Kasumi-1 (cell line): ENCODE results near the gene DIP2A.
"Not testable (repeated sequence)": the region's sequence is repeated elsewhere in the genome, so short reads cannot be mapped to it uniquely, and the experiment has no call there.

Experiments
- DNase-seq, 2 experiments: peaks; one replicate each; lab custom pipeline; 2025; lab: John Stamatoyannopoulos, UW

The DIP2A gene

DNA sequence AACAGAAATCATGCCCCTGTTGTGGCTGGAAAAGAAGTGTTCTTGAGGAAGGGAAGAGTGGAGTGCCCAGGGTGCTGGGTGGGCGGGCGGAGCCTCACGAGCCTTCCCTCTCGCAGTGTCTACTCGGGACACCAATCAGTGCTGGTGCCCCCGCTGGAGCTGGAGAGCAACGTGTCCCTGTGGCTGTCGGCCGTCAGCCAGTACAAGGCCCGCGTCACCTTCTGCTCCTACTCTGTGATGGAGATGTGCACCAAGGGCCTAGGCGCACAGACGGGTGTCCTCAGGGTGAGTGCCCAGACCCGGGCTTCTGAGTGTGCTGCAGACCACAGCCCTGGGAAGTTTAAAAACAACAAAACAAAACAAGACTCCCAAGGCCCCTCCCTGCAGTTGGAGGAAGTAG lies 98.8 kb downstream of the DIP2A start:
- DNase-seq: no peak

- no peak for DNase-seq
Measured at GRCh38 chr21:46557919-46558392, 99.3 kb downstream of the DIP2A start.

- DNase-seq: no peak
Measured at GRCh38 chr21:46559291-46559983, 100.7 kb downstream of the DIP2A start.

- DNase-seq: no peak
Measured at GRCh38 chr21:46560568-46561444, 102.1 kb downstream of the DIP2A start.

GRCh38 chr21:46561445-46562090 lies 102.9 kb downstream of the DIP2A start:
- DNase-seq: no peak

DNA sequence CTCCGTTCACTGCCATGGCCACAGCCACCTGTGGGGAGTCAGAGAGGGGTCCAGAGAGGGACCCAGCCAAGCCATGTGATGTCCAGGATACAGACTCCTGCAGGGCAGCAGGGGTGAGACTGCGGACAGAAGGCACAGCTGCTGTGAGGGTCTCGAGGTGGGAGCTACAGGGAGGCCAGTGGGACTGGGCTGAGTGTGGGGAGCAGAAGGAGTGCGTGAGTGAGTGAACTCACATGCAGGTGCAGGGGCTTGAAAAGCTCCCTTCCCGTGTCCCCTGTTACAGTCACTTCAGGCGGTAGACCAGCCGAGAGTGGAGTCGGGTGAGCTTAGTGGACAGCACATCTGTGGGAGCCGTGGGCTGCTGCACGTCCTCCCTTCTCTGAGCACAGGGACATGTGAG lies 103.8 kb downstream of the DIP2A start:
- DNase-seq: no peak

DNA sequence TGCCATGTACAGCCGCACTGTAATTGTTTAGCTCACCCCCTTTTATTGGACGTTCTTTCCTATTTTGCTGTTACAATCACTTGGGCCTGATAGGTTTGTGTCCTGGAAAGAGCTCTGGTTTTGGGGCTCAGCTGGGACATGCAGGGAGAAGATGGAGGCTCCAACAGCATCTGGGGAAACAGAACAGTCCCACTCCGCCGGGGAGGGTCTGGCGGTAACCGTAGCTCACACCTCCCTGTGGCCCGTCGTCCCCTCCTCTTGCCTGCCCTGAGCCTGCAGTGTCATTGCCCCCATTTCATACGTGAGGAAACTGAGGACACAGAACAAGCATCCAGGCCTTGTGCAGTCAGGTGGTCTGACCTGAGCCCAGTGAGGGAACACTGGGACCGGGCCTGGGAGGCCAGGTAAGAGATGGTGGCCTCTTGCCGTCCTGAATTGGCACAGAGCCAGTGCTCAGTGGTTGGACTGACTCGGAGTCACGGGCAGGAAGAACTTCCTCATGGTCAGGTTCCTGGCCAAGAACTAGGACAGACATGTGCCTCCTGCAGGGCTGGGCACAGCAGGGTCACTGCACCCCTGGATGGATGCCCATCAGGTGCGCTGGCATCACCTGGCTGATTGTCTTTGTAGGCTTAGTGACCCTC lies 104.4 kb downstream of the DIP2A start:
- DNase-seq: no peak

DNA sequence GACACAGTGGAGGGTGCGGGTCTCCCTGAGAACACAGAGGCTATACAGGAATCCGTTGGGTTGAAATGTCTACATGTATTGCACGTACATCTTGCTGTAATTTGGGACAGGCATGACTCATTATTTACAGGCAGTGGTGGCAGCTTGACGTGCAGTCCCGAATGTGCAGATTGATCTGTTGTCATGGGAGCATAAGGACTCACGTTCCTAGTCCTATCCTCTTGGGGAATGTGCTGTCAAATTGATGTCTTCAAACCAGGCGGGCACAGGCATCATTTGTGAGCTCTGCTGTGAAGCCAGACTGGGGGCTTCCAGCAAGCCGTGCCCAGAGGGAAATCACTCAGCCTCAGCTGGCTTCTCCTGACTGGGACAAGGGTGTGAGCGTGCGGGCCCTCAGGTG lies 105.7 kb downstream of the DIP2A start:
- no peak for DNase-seq

- DNase-seq: no peak
Measured at GRCh38 chr21:46567348-46567747, 108.7 kb downstream of the DIP2A start.

DNA sequence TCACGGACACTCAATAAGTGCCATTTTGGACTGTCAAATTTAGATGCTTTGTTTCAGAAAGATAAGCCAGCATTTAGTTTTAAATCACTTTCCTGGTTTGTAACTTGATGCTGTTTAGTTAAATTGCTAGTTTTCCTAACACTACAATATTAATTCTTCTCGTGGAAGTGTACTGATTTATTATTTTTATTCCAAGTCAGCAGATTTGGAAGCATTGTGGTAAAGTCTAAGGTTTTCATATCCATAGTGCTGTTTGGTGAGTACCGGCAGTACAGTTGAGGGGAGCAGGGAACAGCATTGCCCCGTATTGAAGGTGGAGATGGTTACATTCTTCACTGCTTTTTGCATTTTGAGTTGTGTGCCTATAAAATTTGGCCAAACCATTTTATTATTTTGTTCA lies 109.9 kb downstream of the DIP2A start:
- no peak for DNase-seq

DNA sequence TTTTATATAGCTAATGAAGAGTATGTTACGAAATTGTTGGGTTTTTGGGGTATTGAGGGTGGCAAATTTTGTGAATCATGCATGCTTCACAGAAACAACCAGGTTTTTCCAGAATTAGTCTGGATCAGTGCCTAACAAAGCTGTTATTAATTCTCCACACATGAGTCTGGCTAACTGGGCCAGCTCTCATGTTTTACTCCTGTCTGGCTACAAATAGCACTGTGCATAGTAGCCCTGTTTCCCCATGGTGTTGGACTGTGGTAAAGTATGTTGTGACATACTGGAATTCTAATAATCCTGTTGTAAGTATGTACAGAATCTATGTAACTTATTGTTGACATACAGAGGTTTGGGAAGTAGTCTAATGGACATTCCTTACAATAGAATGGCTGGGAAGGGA lies 110.4 kb downstream of the DIP2A start:
- no peak for DNase-seq

- no peak for DNase-seq
Measured at GRCh38 chr21:46570119-46570518, 111.4 kb downstream of the DIP2A start.

GRCh38 chr21:46570631-46571030 lies 111.9 kb downstream of the DIP2A start:
- no peak for DNase-seq

- DNase-seq: no peak
Measured at GRCh38 chr21:46572850-46573249, 114.2 kb downstream of the DIP2A start.

DNA sequence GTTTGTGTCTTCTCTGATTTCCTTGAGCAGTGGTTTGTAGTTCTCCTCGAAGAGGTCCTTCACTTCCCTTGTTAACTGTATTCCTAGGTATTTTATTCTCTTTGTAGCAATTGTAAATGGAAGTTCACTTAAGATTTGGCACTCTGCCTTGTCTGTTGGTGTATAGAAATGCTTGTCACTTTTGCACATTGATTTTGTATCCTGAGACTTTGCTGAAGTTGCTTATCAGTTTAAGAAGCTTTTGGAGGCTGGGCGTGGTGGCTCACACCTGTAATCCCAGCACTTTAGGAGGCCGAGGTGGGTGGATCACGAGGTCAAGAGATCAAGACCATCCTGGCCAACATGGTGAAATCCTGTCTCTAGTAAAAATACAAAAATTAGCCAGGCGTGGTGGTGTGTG lies 119.1 kb downstream of the DIP2A start:
- not testable (repeated sequence) for DNase-seq

DNA sequence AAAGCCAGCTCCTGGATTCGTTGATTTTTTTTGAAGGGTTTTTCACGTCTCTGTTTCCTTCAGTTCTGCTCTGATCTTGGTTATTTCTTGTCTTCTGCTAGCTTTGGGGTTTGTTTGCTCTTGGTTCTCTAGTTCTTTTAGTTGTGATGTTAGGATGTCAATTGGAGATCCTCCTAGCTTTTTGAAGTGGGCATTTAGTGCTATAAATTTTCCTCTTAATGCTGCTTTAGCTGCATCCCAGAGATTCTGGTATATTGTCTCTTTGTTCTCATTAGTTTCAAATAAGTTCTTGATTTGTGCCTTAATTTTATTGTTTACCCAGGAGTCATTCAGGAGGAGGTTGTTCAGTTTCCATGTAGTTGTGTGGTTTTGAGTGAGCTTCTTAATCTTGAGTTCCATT lies 120.7 kb downstream of the DIP2A start:
- not testable (repeated sequence) for DNase-seq

GRCh38 chr21:46581780-46582307 lies 123.2 kb downstream of the DIP2A start:
- DNase-seq: no peak

DNA sequence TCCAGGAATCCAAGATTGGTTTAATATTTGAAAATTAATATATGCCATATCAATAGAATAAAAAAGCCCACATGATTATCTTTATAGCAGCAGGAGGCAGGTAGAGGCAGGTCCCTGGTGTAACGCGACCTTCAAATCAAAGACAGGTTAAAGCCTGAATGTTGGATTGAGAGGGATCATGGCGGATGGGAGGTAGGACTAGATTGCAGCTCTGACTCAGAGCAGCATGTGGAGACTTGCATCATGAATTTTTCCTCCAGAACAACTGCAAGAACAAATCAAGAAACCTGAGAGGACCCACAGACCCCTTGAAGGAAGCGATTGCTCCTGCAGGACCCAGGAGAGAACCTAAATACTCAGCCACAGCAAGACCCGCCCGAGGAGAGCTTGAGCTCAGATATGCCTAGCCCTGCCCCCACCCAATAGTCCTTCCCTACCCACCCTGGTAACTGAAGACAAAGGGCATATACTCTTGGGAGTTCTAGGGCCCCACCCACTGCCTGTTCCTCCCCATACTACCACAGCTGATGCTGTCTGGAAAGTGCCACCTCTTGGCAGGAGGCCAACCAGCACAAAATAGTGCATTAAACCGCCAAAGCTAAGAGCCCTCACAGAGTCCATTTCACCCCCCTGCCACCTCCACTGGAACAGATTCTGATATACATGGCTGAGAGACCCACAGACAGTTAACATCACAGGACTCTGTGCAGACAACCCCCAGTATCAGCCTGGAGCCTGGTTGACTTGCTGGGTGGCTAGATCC lies 126.7 kb downstream of the DIP2A start:
- no peak for DNase-seq

- no peak for DNase-seq
Measured at GRCh38 chr21:46594276-46594675, 135.6 kb downstream of the DIP2A start.

GRCh38 chr21:46596201-46596600 lies 137.5 kb downstream of the DIP2A start:
- no peak for DNase-seq

- no peak for DNase-seq
Measured at GRCh38 chr21:46597031-46597430, 138.3 kb downstream of the DIP2A start.
